GM12891 (cell line): ENCODE data around the gene SETD4.

ENCODE experiments used
- PAX5 ChIP-seq: IDR thresholded peaks from 2 replicates; pipeline ENCODE4 v1.6.1; 2011; ENCODE audit warnings: low read length, moderate library complexity, mild to moderate bottlenecking; ENCODE audit not compliant: insufficient read depth, severe bottlenecking
- POLR2A ChIP-seq: IDR thresholded peaks from 2 replicates; pipeline ENCODE4 v1.6.1; 2011; ENCODE audit warnings: low read depth, low read length, control low read depth
- POLR2AphosphoS5 ChIP-seq: IDR thresholded peaks from 2 replicates; pipeline ENCODE4 v1.6.1; 2011; ENCODE audit warnings: low read depth, low read length, control low read depth
- SPI1 ChIP-seq: IDR thresholded peaks from 2 replicates; pipeline ENCODE4 v1.6.1; 2011; ENCODE audit warnings: low read depth, low read length, control low read depth
- TAF1 ChIP-seq: IDR thresholded peaks from 2 replicates; pipeline ENCODE4 v1.6.1; 2011; ENCODE audit warnings: low read depth, low read length, control low read depth

DNA sequence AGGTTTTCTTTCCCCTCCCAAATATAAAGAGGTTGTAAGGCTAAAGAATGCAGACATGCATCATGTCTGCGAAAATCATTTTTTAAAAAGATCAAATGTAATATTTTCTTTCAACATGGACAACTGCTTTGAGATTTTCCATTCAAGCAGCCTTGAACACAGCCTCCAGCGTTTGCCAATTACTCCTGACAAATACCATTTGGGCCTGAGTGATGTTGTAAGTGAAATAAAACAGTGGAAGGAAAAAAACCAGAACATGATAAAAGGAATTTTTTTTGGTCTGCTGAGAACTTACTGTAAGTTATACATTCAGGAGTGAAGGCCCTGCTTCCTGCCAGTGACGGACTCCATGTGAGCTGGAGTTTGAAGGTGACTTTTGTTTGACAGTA, 37.2 kb downstream of the SETD4 start:
- TF ChIP-seq POLR2AphosphoS5, result no peak
- TF ChIP-seq POLR2A, result no peak
- no peak for TF ChIP-seq TAF1
- TF ChIP-seq SPI1, result no peak
- no peak for TF ChIP-seq PAX5
